Peyer's patch (tissue), 4 donors: ENCODE results near the gene HTR3D. TPM values are rescaled to one million over a fixed set of nuclear protein-coding genes. Genes with fewer than 3 reads are reported as not detected.
"Not testable (repeated sequence)": the region's sequence is repeated elsewhere in the genome, so short reads cannot be mapped to it uniquely, and the experiment has no call there.

Source experiments
- DNase-seq, 3 donors: peaks; one replicate each; pipeline ENCODE4 v3.0.0-alpha.2; 2017 to 2019
- H3K27ac ChIP-seq, 4 donors: fragments of 200-600 bp; sonication (generic); one replicate each; pipeline ENCODE4 v1.5.1; 2016 to 2019
- H3K27me3 ChIP-seq, 2 donors: fragments of 200-600 bp; sonication (generic); one replicate each; pipeline ENCODE4 v1.5.1; 2019
- H3K36me3 ChIP-seq, 3 donors: fragments of 200-600 bp; sonication (generic); one replicate each; pipeline ENCODE4 v1.5.1; 2016 to 2019
- H3K4me1 ChIP-seq, 4 donors: fragments of 200-600 bp; sonication (generic); one replicate each; pipeline ENCODE4 v1.5.1; 2016 to 2019
- H3K4me3 ChIP-seq, 4 donors: fragments of 200-600 bp; sonication (generic); 1 replicate in 3 of 4; 2 replicates in 1 of 4; pipeline ENCODE4 v1.5.1; 2016 to 2019; ENCODE audit warnings: mild to moderate bottlenecking in 1 of 4
- H3K9me3 ChIP-seq, 4 donors: fragments of 200-600 bp; sonication (generic); one replicate each; pipeline ENCODE4 v1.5.1; 2016 to 2019; ENCODE audit warnings: mild to moderate bottlenecking in 1 of 4
- CTCF ChIP-seq, 6 experiments: fragments of 450-650 bp in 4 of 6; fragments of 200-600 bp in 2 of 6; sonication (generic) in 1 of 6; IDR thresholded peaks; one replicate each; pipeline ENCODE4 v1.5.1; 2017 to 2019; ENCODE audit warnings: antibody characterized with exemption in 6 of 6, mild to moderate bottlenecking in 3 of 6, moderate library complexity in 1 of 6
- POLR2A ChIP-seq, 2 donors: fragments of 450-650 bp; IDR thresholded peaks; one replicate each; pipeline ENCODE4 v1.5.1; 2017; ENCODE audit warnings: antibody characterized with exemption in 2 of 2, mild to moderate bottlenecking in 2 of 2, moderate library complexity in 2 of 2
- total RNA-seq, 4 donors: library from RNA; depleted of rRNA; stranded (reverse); fragments of >200 nt; gene quantifications; one replicate each; pipeline ENCODE4 v1.1.0, GENCODE V29; 2016

HTR3D gene
- total RNA-seq, 4 donors from 2014 or later: not detected

GRCh38 chr3:184017672-184018423, 13.7 kb upstream of the HTR3D start, which contains the start of gene ABCC5:
TSS of gene ABCC5 (minus strand) at chr3:184017884. CDS start at chr3:184014392, 3,492 bp downstream.
- Histone ChIP-seq H3K27ac (peak within 1 kb of the TSS; percentile 54 to 87 (median 74)), H3K36me3 (no peaks in the 10 kb centered on the region), H3K27me3 (no peaks in the 10 kb centered on the region), H3K9me3 (no peaks in the 10 kb centered on the region), H3K4me3 (peak within 1 kb of the TSS; percentile 77 to 96 (median 90)), H3K4me1 (peaks cover 0 to 16% (median 3%) of the 10 kb centered on the region in 4 donors)
- TF ChIP-seq CTCF (IDR thresholded peaks at IDR 0.05) (peak in 2 of 6 experiments; percentile 16 to 27), POLR2A (IDR thresholded peaks at IDR 0.05) (peak; percentile 21 to 40)
- DNase-seq: peak; percentile 84 to 95 (median 91)

GRCh38 chr3:184018424-184018973, 13.0 kb upstream of the HTR3D start:
- DNase-seq: no peak
- Histone ChIP-seq H3K4me3 (peak overlapping the region; percentile 77 to 96 (median 90)), H3K27me3 (no peaks in the 10 kb centered on the region), H3K9me3 (no peaks in the 10 kb centered on the region), H3K36me3 (no peaks in the 10 kb centered on the region), H3K27ac (peak overlapping the region; percentile 54 to 87 (median 74)), H3K4me1 (peaks cover 0 to 16% (median 3%) of the 10 kb centered on the region in 4 donors)
- TF ChIP-seq CTCF (IDR thresholded peaks at IDR 0.05) (no peak), POLR2A (IDR thresholded peaks at IDR 0.05) (no peak)

GRCh38 chr3:184022323-184022722, 9.2 kb upstream of the HTR3D start:
- Histone ChIP-seq H3K4me1 (no peaks in the 10 kb centered on the region), H3K27me3 (no peaks in the 10 kb centered on the region), H3K27ac (no peak overlapping the region), H3K4me3 (no peak overlapping the region), H3K9me3 (no peaks in the 10 kb centered on the region), H3K36me3 (no peaks in the 10 kb centered on the region)
- DNase-seq: no peak
- TF ChIP-seq POLR2A (IDR thresholded peaks at IDR 0.05) (no peak), CTCF (IDR thresholded peaks at IDR 0.05) (no peak)

GRCh38 chr3:184025256-184025655, 6.3 kb upstream of the HTR3D start:
- not testable (repeated sequence) for H3K4me3 ChIP-seq

GRCh38 chr3:184028275-184028890, 3.2 kb upstream of the HTR3D start:
- H3K27ac ChIP-seq, H3K36me3 ChIP-seq, DNase-seq, H3K4me1 ChIP-seq, H3K9me3 ChIP-seq, H3K4me3 ChIP-seq, H3K27me3 ChIP-seq: not testable (repeated sequence)

More at GRCh38 chr3:184025256-184025655, 6.3 kb upstream of the HTR3D start:
- not testable (repeated sequence) for H3K9me3 ChIP-seq, H3K27me3 ChIP-seq, H3K27ac ChIP-seq, H3K4me1 ChIP-seq, H3K36me3 ChIP-seq, DNase-seq

- H3K36me3 ChIP-seq: no peaks in the 10 kb centered on the region
- H3K4me1 ChIP-seq: no peaks in the 10 kb centered on the region
- H3K27me3 ChIP-seq: no peaks in the 10 kb centered on the region
- H3K27ac ChIP-seq: no peak overlapping the region
- no peak overlapping the region for H3K4me3 ChIP-seq
- no peak for TF ChIP-seq POLR2A (IDR thresholded peaks at IDR 0.05)
- no peak for TF ChIP-seq CTCF (IDR thresholded peaks at IDR 0.05)
- H3K9me3 ChIP-seq: no peaks in the 10 kb centered on the region
- DNase-seq: no peak
These were observed 2.1 kb upstream of the HTR3D start for GRCh38 chr3:184029443-184029842.
